GM18867 (cell line): ENCODE data around the gene ENAH.
"Not testable (repeated sequence)": the region's sequence is repeated elsewhere in the genome, so short reads cannot be mapped to it uniquely, and the experiment has no call there.

Source experiments
- ATAC-seq: cut with Tn5 transposase; IDR thresholded peaks from one replicate; pipeline ENCODE4 v1.9.1; 2021; ENCODE audit warnings: mild to moderate bottlenecking, moderate library complexity; ENCODE audit not compliant: unreplicated experiment

The ENAH gene

GRCh38 chr1:225677350-225678124, 24.6 kb upstream of the ENAH start:
- no peak for ATAC-seq

- ATAC-seq = no peak
Observed at GRCh38 chr1:225674381-225674780, 21.5 kb upstream of the ENAH start.

GRCh38 chr1:225670806-225671733, 18.1 kb upstream of the ENAH start:
- ATAC-seq = no peak

DNA sequence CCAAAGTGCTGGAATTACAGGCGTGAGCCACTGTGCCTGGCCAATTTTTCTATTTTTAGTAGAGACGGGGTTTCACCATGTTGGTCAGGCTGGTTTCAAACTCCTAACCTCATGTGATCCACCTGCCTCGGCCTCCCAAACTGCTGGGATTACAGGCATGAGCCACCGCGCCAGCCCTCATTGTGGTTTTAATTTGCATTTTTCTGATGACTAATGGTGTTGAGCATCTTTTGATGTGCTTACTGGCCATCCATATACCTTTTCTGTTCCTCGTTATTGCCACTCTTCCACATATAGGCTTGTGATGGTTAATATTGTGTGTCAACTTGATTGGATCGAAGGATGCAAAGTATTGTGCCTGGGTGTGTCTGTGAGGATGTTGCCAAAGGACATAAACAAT, 17.4 kb upstream of the ENAH start:
- no peak for ATAC-seq

- ATAC-seq = no peak
Observed at GRCh38 chr1:225668222-225668621, 15.3 kb upstream of the ENAH start.

DNA sequence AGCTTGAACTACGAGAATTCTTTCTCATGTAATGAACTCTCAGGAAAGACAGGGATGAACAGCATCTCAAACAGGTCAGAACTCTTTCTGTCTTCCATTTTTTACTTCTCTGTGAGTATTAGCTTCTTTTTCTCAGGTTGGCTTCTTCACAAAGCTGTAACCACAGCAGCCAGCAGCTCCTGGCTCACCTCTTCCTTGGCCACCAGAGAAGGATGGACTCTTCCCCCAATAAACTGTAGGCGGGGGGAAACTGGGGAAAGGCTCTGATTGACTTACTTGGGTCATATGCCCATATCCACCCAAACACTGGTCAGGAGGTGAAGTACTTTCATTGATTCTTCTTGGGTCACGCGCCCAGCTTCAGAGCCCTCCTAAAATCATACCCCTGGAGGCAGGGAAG, 14.4 kb upstream of the ENAH start:
- ATAC-seq = no peak

- ATAC-seq = no peak
Observed at GRCh38 chr1:225666495-225666894, 13.6 kb upstream of the ENAH start.

- no peak for ATAC-seq
Observed at GRCh38 chr1:225664762-225665161, 11.8 kb upstream of the ENAH start.

GRCh38 chr1:225662155-225662554, 9.2 kb upstream of the ENAH start:
- ATAC-seq = no peak

DNA sequence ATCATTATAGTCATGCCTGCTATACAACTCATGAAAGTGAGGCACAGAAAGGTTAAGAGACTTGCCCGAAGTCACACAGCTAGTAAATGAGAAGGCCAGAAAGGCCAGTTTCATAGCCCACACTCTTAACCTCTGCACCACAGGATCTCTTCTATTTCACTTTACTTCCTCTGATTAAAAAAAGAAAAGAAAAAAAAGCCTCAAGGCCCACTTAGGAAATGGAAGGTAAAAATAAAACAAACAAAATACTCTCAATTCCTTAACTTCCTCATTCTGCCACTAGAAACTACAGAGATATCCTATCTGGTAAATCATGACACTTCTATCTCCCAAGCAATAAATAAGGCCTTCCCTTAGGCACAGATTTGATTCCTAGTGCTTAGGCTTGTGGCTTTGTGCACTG, 7.6 kb upstream of the ENAH start:
- no peak for ATAC-seq

GRCh38 chr1:225658041-225658440, 5.1 kb upstream of the ENAH start:
- ATAC-seq = no peak

DNA sequence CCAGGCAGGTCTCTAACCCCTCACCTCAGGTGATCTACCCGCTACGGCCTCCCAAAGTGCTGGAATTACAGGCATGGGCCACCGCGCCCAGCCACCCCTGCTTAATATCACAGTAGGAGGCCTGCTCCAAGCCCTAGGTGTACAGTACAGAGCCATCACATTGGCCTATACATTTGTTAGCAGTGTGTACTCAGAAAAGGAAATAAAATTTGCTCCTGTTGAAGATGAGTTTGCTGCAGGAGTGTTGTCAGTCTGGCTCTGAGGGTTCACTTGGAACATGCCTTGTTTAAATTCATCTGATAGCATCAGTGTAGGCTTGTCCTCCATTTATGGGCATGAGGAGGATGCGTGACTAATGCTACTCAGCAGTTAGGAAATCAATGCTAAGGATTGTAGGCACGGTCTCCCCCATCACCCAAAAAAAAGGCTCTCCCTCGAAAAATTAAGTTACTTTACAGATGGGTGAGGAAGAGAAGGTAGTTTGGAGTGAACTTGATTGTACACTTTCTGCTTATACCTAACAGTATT, 4.6 kb upstream of the ENAH start:
- ATAC-seq = no peak

DNA sequence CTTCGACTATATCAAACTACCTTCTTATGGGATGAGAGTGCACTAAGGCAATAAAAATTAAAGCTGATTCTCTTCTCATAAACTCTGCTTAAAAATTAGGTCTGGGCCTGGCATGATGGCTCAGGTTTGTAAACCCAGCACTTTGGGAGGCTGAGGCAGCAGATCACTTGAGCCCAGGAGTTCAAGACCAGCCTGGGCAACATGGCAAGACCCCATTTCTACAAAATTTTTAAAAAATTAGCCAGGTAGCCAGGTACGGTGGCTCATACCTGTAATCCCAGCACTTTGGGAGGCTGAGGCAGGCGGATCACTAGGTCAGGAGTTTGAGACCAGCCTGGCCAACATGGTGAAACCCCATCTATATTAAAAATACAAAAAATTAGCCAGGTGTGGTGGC, 3.3 kb upstream of the ENAH start:
- not testable (repeated sequence) for ATAC-seq

- ATAC-seq = no peak
Observed at GRCh38 chr1:225655509-225656258, 2.8 kb upstream of the ENAH start.

DNA sequence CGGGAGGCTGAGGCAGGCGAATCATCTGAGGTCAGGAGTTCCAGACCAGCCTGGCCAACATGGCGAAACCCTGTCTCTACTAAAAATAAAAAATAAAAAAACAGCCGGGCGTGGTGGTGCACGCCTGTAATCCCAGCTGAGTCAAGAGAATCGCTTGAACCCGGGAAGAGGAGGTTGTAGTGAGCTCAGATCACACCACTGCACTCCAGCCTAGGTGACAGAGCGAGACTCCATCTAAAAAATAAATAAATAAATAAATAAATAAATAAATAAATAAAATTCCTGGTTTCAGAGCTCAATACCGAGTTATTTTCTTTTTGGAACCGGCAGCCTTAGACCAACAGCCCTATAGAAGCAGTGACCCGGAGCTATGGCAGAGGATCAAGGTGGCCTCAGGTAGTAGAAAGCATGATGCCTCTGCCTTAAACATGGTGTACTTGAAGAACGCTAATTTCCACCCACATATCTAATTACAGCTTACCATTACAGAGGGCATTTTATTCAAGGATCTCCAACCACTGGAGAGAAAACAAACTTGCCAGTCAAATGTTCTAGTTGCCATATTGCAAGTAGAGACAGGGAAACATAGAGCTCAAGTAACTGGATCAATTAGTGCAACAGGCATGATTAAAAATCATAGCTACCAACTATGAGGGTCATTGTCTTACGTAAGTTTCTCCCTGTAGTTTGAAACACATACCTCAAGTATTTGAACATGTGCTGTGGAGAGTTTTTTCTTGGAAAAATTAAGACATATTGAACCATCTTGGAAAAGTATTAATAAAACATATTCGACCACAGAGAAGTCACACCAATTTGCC, 2.0 kb upstream of the ENAH start:
- no peak for ATAC-seq

GRCh38 chr1:225654277-225654597, 1.3 kb upstream of the ENAH start:
- ATAC-seq = no peak

- peak; percentile 41 for ATAC-seq
Observed at GRCh38 chr1:225653463-225654276, 747 bp upstream of the ENAH start.

GRCh38 chr1:225651872-225652728, 823 bp downstream of the ENAH start:
- ATAC-seq = no peak
